Muscle layer of duodenum (tissue), 2 donors: ENCODE measurements around the gene APEH.
"Not testable (repeated sequence)": the region's sequence is repeated elsewhere in the genome, so short reads cannot be mapped to it uniquely, and the experiment has no call there.

Experiments used
- H3K27ac ChIP-seq: one replicate; pipeline ENCODE4 v1.7.0; 2013; ENCODE audit warnings: mild to moderate bottlenecking, low read length
- H3K27me3 ChIP-seq: one replicate; pipeline ENCODE4 v1.7.0; 2013; ENCODE audit warnings: low read depth, mild to moderate bottlenecking, control low read depth, low read length
- H3K36me3 ChIP-seq, 2 donors: one replicate each; pipeline ENCODE4 v1.7.0; 2013; ENCODE audit warnings: low read length in 2 of 2, control low read depth in 1 of 2, mild to moderate bottlenecking in 1 of 2; ENCODE audit not compliant: insufficient read depth in 2 of 2, control insufficient read depth in 1 of 2
- H3K4me1 ChIP-seq, 2 donors: one replicate each; pipeline ENCODE4 v1.7.0; 2013; ENCODE audit warnings: low read length in 2 of 2, mild to moderate bottlenecking in 2 of 2, control low read depth in 1 of 2, moderate library complexity in 1 of 2; ENCODE audit not compliant: insufficient read depth in 2 of 2, control insufficient read depth in 1 of 2
- H3K4me3 ChIP-seq, 2 donors: one replicate each; pipeline ENCODE4 v1.7.0; 2013; ENCODE audit warnings: low read length in 2 of 2, low read depth in 1 of 2, mild to moderate bottlenecking in 1 of 2
- H3K9me3 ChIP-seq, 2 donors: one replicate each; pipeline ENCODE4 v1.7.0; 2013; ENCODE audit warnings: low read length in 2 of 2, control low read depth in 1 of 2, mild to moderate bottlenecking in 1 of 2; ENCODE audit not compliant: control insufficient read depth in 1 of 2
- donor health status: healthy.

The APEH gene

DNA sequence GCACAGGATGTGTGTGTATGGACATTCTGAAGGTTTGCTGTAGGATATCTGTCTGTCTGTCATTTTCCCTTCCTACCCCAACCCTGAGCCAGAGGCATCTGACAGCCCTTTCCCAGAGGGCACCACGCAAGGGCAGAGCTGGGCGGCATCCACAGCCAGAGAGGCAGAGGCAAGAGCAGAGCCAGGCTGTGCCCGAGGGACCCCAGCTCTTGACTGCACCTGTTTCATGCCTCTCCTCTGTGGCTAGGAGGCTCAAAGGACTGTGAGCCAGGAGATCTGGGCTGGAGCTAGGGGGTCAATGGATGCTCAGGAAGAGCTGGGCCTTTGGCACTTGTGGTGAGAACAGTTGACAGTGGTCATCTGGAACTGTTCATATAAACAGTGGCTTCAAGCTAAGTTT, 4.8 kb upstream of the APEH start:
- H3K27ac ChIP-seq = no peak overlapping the region

DNA sequence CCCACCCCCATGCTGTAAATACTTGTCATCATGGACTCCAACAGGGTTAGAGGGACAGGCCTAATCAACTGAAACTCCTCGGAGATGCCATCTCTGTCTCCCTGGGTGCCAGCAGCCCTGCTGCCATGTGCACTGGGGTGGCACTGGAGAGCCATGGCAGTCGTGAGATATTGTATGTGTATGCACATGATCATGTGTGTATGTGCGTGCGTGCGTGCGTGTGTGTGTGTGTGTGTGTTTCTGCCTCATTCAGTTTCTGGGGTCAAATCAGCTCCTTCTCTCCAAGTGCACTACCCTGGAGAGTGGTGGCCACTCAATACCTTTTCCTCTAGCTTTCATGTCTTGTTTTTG, 3.2 kb upstream of the APEH start:
- H3K27ac ChIP-seq = no peak overlapping the region
- peaks cover 3 to 4% of the 10 kb centered on the region in 2 donors for H3K36me3 ChIP-seq
- no peak overlapping the region for H3K4me3 ChIP-seq
- H3K9me3 ChIP-seq = no peaks in the 10 kb centered on the region
- peaks cover 5 to 14% of the 10 kb centered on the region in 2 donors for H3K4me1 ChIP-seq
- H3K27me3 ChIP-seq = no peaks in the 10 kb centered on the region

More for the DNA sequence above, 4.8 kb upstream of the APEH start:
- H3K4me1 ChIP-seq = peaks cover 0 to 4% of the 10 kb centered on the region in 2 donors
- H3K36me3 ChIP-seq = no peaks in the 10 kb centered on the region
- no peak overlapping the region for H3K4me3 ChIP-seq
- H3K9me3 ChIP-seq = no peaks in the 10 kb centered on the region
- no peaks in the 10 kb centered on the region for H3K27me3 ChIP-seq

DNA sequence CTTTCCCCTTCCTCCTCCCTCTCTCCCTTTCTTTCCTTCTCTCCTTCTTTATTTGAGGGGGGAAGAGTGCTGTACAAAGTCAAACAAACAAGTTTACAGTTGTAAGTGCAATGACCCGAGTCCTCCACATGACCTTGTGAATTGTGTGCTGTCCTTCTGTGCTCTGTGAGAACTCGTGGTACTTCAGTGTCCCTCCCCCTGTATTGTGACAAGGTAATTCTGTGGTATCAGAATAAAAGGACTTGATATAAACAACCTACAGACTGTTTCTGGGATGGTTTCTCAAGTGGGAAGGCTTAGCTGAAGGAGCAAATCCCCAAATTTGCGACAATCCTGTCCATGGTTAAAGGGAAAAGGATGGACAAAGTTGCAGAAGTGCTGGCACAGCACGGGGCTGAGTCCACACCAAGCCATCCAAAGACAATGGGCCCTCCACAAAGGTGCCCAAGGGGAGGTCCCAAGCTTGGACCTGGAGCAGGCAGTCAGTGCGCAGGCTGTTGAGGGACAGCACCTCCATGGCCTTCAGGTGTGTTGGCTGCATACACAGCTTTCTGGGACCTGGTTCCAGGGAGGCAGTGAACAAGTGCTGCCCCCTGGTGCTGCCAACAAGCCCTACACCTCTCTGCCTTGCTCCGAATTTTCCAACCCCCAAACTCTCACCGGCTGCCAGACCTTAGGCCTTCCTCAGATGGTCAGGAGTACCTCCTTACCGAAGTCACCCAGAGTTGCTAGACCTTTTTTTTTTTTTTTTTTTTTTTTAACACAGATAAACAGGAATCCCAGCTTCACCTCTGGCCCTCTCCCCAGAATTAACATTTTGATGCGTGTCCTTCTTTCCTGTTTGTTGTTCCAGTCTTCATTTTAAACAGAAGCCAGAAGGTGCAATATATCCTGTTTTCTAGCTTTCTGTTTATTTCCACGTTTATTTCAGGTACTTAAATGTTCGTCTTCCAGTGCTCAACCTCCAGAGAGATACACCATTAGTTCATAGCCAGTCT, 2.6 kb upstream of the APEH start:
- Histone ChIP-seq H3K4me1 (peaks cover 5 to 14% of the 10 kb centered on the region in 2 donors), H3K36me3 (peaks cover 6 to 11% of the 10 kb centered on the region in 2 donors), H3K27ac (no peak overlapping the region), H3K4me3 (no peak overlapping the region), H3K9me3 (no peaks in the 10 kb centered on the region), H3K27me3 (no peaks in the 10 kb centered on the region)

DNA sequence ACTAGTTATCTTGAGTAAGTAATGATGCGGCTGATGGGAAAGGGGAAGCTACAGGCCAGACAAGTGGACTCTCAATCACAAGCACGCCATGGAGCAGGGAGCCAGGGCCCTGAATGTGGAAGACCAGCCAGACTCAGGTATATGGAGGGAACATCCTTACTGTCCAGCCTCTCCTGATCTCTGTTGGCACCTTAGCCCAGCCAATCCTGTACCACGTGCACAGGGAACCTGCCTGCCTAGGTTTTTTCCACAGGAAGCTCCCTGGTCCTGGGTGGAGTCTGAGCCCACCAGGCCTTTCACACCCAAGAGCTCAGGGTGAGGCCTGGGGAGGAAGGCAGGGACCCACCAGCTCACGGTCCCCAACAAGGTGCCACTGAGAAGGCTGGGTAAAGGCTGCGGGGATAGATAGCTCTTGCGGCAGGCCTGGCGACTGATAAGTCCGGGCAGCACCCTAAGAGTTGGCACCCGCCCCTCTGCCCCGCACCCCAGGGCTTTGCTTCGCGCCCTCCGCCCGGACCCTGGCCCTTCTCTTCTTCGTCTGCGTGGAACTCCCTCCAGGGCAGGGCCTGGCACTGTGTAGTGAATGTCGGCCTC, 933 bp upstream of the APEH start:
- Histone ChIP-seq H3K4me3 (peak overlapping the region; percentile 70 to 87), H3K36me3 (peaks cover 11 to 28% of the 10 kb centered on the region in 2 donors), H3K9me3 (no peaks in the 10 kb centered on the region), H3K27me3 (no peaks in the 10 kb centered on the region), H3K27ac (peak overlapping the region; percentile 77), H3K4me1 (peaks cover 5 to 14% of the 10 kb centered on the region in 2 donors)

DNA sequence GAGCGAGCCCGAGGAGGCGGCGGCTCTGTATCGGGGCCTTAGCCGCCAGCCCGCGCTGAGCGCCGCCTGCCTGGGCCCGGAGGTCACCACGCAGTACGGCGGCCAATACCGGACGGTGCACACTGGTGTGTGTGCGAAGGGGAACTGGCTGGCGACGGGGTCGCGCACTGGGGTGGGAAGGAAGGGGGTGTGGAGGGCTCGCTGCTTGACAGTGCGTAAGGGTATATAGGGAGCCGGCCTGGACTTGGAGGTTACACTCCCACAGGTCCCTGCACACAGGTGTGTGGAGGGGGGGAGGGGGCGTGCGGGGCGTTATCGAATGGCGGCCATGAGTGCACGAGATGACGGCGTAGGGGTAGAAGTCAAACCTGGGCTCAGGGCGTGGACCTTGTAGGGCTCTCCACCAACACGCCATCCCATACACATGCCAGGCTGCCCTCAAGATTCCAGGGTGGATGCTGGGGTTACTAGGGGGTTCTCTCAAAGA, 389 bp downstream of the APEH start:
- peaks cover 5 to 14% of the 10 kb centered on the region in 2 donors for H3K4me1 ChIP-seq
- no peaks in the 10 kb centered on the region for H3K27me3 ChIP-seq
- no peaks in the 10 kb centered on the region for H3K9me3 ChIP-seq
- no peak overlapping the region for H3K27ac ChIP-seq
- H3K4me3 ChIP-seq = peak overlapping the region; percentile 70 to 87
- H3K36me3 ChIP-seq = peaks cover 25 to 41% of the 10 kb centered on the region in 2 donors

DNA sequence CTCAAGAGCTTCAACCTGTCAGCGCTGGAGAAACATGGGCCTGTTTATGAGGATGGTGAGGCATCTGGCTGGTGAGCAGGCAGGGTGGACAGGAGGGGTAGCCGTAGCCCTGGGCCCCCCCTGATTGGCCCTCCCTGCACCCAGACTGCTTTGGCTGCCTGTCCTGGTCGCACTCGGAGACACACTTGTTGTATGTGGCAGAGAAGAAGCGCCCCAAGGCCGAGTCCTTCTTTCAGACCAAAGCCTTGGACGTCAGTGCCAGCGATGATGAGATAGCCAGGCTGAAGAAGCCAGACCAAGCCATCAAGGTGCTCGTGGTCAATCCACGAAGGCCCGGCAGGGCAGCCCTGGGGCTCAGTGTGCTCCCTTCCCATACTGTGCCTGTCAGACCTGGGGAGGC, 1.8 kb downstream of the APEH start:
- peaks cover 5 to 14% of the 10 kb centered on the region in 2 donors for H3K4me1 ChIP-seq
- peaks cover 38 to 54% of the 10 kb centered on the region in 2 donors for H3K36me3 ChIP-seq
- H3K9me3 ChIP-seq = no peaks in the 10 kb centered on the region
- H3K27me3 ChIP-seq = no peaks in the 10 kb centered on the region
- no peak overlapping the region for H3K4me3 ChIP-seq
- no peak overlapping the region for H3K27ac ChIP-seq

DNA sequence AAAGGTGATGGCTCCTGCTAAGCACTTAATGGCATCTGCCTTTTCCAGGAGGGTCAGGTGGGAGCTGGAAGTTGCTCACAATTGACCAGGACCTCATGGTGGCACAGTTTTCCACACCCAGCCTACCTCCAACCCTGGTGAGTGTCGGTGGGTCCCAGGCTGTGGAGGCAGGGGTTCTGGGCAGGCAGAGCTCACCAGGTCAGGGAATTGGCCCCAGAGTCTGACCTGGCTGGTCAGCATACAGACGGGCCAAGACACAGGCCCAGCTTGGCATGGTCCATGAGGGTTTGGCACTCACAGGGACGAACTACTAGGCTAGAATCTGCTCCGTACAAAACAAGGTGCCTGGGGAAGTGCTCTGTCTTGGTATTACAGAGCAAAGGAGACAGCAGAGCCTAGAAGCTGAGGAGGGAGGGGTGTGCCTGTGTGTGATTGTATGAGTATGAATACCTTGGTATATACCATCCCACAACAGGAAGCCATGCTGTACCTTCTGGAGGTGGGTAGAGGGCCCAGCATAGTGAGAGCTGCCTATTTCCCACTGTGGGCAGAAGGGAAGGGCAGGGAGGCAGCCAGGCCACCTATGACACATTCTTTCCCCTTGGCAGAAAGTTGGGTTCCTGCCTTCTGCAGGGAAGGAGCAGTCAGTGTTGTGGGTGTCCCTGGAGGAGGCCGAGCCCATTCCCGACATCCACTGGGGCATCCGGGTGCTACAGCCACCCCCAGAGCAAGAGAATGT, 6.5 kb downstream of the APEH start:
- H3K4me1 ChIP-seq = no peaks in the 10 kb centered on the region
- peaks cover 62 to 87% of the 10 kb centered on the region in 2 donors for H3K36me3 ChIP-seq
- no peak overlapping the region for H3K27ac ChIP-seq
- no peaks in the 10 kb centered on the region for H3K9me3 ChIP-seq
- H3K27me3 ChIP-seq = no peaks in the 10 kb centered on the region
- H3K4me3 ChIP-seq = no peak overlapping the region

DNA sequence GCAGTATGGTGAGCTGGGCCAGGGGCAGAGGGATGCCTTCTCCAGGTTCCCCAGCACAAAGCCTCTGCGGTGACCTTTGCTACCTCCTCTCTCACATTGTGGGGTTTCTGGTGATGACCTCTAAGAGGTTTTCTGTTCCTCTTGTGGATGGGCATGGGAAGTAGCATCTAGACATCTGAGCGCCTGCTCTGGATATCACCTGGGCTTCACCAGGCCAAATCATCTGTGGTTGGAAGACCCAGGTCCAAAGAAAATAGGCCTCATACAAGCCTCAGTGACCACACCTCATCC, 7.0 kb downstream of the APEH start:
- Histone ChIP-seq H3K36me3 (peaks cover 62 to 82% of the 10 kb centered on the region in 2 donors), H3K4me1 (no peaks in the 10 kb centered on the region), H3K4me3 (no peak overlapping the region), H3K27ac (no peak overlapping the region), H3K27me3 (no peaks in the 10 kb centered on the region), H3K9me3 (no peaks in the 10 kb centered on the region)

DNA sequence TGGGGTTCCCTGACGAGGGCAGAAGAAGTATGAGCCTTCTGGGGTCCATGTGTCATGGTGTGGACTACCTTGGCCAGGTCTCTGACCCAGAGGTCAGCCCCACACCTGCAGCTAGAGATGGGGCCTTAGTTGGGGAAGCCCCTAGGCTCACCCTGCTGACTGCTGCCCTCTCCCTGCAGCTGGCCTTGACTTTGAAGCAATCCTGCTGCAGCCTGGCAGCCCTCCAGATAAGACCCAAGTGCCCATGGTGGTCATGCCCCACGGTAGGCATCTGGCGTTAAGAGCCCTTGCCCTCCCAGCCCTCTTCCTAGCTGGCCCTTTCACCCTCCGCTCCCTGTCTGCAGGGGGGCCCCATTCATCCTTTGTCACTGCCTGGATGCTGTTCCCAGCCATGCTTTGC, 7.4 kb downstream of the APEH start:
- Histone ChIP-seq H3K27ac (no peak overlapping the region), H3K4me3 (no peak overlapping the region), H3K36me3 (peaks cover 59 to 78% of the 10 kb centered on the region in 2 donors), H3K27me3 (no peaks in the 10 kb centered on the region), H3K9me3 (no peaks in the 10 kb centered on the region), H3K4me1 (no peaks in the 10 kb centered on the region)

DNA sequence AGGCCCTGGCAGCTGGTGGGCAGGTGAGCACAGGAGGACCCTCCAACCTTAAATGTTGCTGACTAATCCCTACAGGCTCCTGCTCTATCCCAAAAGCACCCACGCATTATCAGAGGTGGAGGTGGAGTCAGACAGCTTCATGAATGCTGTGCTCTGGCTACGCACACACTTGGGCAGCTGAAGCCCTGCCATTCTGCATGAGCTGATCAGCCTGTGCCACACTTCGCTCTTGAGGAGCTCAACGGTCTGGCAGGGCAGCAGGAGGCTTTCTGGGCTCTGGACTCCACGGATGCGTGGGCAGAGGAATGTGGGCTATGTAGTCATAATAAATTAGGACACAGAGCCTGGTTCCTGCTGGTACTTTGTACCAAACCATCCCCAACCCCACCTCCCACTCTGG, 9.0 kb downstream of the APEH start:
- peaks cover 0 to 4% of the 10 kb centered on the region in 2 donors for H3K4me1 ChIP-seq
- H3K27ac ChIP-seq = no peak overlapping the region
- H3K4me3 ChIP-seq = no peak overlapping the region
- H3K27me3 ChIP-seq = no peaks in the 10 kb centered on the region
- H3K9me3 ChIP-seq = no peaks in the 10 kb centered on the region
- H3K36me3 ChIP-seq = peaks cover 53 to 62% of the 10 kb centered on the region in 2 donors

DNA sequence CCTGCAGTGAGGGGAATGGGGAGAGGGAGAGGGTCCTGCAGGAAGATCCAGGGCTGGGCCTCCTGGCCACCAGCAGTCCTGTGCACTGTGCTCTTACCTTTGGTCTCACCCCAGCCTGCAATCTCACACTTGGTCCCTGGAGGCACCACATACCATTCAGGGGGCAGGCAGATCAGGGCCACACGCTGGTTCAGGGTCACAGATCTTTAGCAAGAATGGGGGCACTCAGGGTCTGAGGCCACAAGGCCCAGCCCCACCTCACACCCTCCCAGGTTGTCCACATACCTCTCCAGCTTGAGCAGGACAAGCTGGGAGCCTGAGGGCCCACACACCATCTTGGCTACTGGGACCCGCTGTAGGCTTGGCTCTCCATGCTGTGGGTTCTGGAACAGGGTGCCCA, 10.3 kb downstream of the APEH start:
- H3K27ac ChIP-seq, H3K27me3 ChIP-seq, H3K9me3 ChIP-seq, H3K4me3 ChIP-seq: not testable (repeated sequence)
- peaks cover 41 to 49% of the 10 kb centered on the region in 2 donors for H3K36me3 ChIP-seq
- H3K4me1 ChIP-seq = peaks cover 0 to 13% of the 10 kb centered on the region in 2 donors
